Large intestine (tissue), 3 donors: Measurements from ENCODE around the gene ASB13. TPM values are rescaled to one million over a fixed set of nuclear protein-coding genes. Genes with fewer than 3 reads are reported as not detected.

Experiments
- DNase-seq, 2 donors: peaks; one replicate each; pipeline versions ENCODE4 v3.0.0 to v3.0.0-alpha.2; 2013
- H3K27ac ChIP-seq: one replicate; pipeline ENCODE4 v1.5.1; 2013; ENCODE audit warnings: low read length
- H3K27me3 ChIP-seq: 2 replicates; pipeline ENCODE4 v1.6.1; 2013; ENCODE audit warnings: low read length; ENCODE audit not compliant: control insufficient read depth, insufficient read depth
- H3K36me3 ChIP-seq: 2 replicates; pipeline ENCODE4 v1.6.1; 2013; ENCODE audit warnings: low read length; ENCODE audit not compliant: control insufficient read depth, insufficient read depth
- H3K4me1 ChIP-seq: one replicate; pipeline ENCODE4 v1.6.1; 2013; ENCODE audit warnings: low read length; ENCODE audit not compliant: control insufficient read depth, insufficient read depth
- H3K4me3 ChIP-seq: one replicate; pipeline ENCODE4 v1.5.1; 2013; ENCODE audit warnings: low read length
- H3K9me3 ChIP-seq: one replicate; pipeline ENCODE4 v1.6.1; 2013; ENCODE audit warnings: mild to moderate bottlenecking, low read depth, low read length, moderate library complexity; ENCODE audit not compliant: control insufficient read depth
- WGBS: methylation state at CpG from one replicate; pipeline ENCODE4 v1.1.5; 2013; ENCODE audit warnings: low lambda C conversion rate; ENCODE audit not compliant: insufficient coverage; 5-methylcytosine and 5-hydroxymethylcytosine counted together
- polyA plus RNA-seq: library from polyadenylated mRNA; unstranded; fragments of 120-200 nt; gene quantifications from one replicate; pipeline ENCODE4 v1.2.1, GENCODE V29; 2013

ASB13 gene
- polyA plus RNA-seq, 1 donor: 29.9 TPM

- no peak for DNase-seq
- Histone ChIP-seq H3K27me3 (no peaks in the 10 kb centered on the region), H3K4me1 (peaks cover 18% of the 10 kb centered on the region), H3K4me3 (no peak overlapping the region), H3K27ac (no peak overlapping the region), H3K36me3 (peaks cover 53% of the 10 kb centered on the region), H3K9me3 (no peaks in the 10 kb centered on the region)
- no CpG with 5 or more reads among the region's 11 CpGs for WGBS
Observed at GRCh38 chr10:5647507-5648240, 18.7 kb downstream of the ASB13 start.

- H3K27ac ChIP-seq: peak overlapping the region; percentile 41
- peaks cover 18% of the 10 kb centered on the region for H3K4me1 ChIP-seq
- peaks cover 57% of the 10 kb centered on the region for H3K36me3 ChIP-seq
- WGBS: no CpG with 5 or more reads among the region's 21 CpGs
- H3K9me3 ChIP-seq: no peaks in the 10 kb centered on the region
- peak in 1 of 2 donors; percentile 10 for DNase-seq
- H3K27me3 ChIP-seq: no peaks in the 10 kb centered on the region
- no peak overlapping the region for H3K4me3 ChIP-seq
Observed at GRCh38 chr10:5645944-5646617, 20.3 kb downstream of the ASB13 start.

GRCh38 chr10:5645375-5645774 lies 21.0 kb downstream of the ASB13 start:
- Histone ChIP-seq H3K4me1 (peaks cover 18% of the 10 kb centered on the region), H3K36me3 (peaks cover 55% of the 10 kb centered on the region), H3K27ac (peak overlapping the region; percentile 76), H3K27me3 (no peaks in the 10 kb centered on the region), H3K9me3 (no peaks in the 10 kb centered on the region), H3K4me3 (no peak overlapping the region)
- DNase-seq: peak; percentile 91 to 93
- 80% methylated on average over 1 of the region's 11 CpGs for WGBS

GRCh38 chr10:5644930-5645329 lies 21.5 kb downstream of the ASB13 start:
- Histone ChIP-seq H3K27me3 (no peaks in the 10 kb centered on the region), H3K4me1 (peaks cover 18% of the 10 kb centered on the region), H3K36me3 (peaks cover 55% of the 10 kb centered on the region), H3K9me3 (no peaks in the 10 kb centered on the region), H3K4me3 (no peak overlapping the region), H3K27ac (peak overlapping the region; percentile 76)
- 66% methylated on average over 5 of the region's 6 CpGs for WGBS
- no peak for DNase-seq

- no peak overlapping the region for H3K4me3 ChIP-seq
- DNase-seq: peak in 1 of 2 donors; percentile 26
- peaks cover 57% of the 10 kb centered on the region for H3K36me3 ChIP-seq
- H3K27me3 ChIP-seq: no peaks in the 10 kb centered on the region
- H3K9me3 ChIP-seq: no peaks in the 10 kb centered on the region
- H3K27ac ChIP-seq: peak overlapping the region; percentile 16
- WGBS: no CpG with 5 or more reads among the region's 8 CpGs
- peaks cover 18% of the 10 kb centered on the region for H3K4me1 ChIP-seq
Observed at GRCh38 chr10:5643346-5644067, 22.9 kb downstream of the ASB13 start.

- Histone ChIP-seq H3K36me3 (peaks cover 54% of the 10 kb centered on the region), H3K4me3 (no peak overlapping the region), H3K27me3 (no peaks in the 10 kb centered on the region), H3K9me3 (no peaks in the 10 kb centered on the region), H3K4me1 (peaks cover 18% of the 10 kb centered on the region), H3K27ac (no peak overlapping the region)
- DNase-seq: no peak
- no CpG with 5 or more reads among the region's 25 CpGs for WGBS
Observed at GRCh38 chr10:5641501-5641900, 24.9 kb downstream of the ASB13 start.

GRCh38 chr10:5640501-5640900 lies 25.9 kb downstream of the ASB13 start:
- Histone ChIP-seq H3K27ac (no peak overlapping the region), H3K4me3 (no peak overlapping the region), H3K9me3 (no peaks in the 10 kb centered on the region), H3K4me1 (peaks cover 8% of the 10 kb centered on the region), H3K36me3 (peaks cover 47% of the 10 kb centered on the region), H3K27me3 (no peaks in the 10 kb centered on the region)
- no CpG with 5 or more reads among the region's 13 CpGs for WGBS
- DNase-seq: no peak

GRCh38 chr10:5640036-5640435 lies 26.4 kb downstream of the ASB13 start:
- H3K27me3 ChIP-seq: no peaks in the 10 kb centered on the region
- H3K4me3 ChIP-seq: no peak overlapping the region
- no CpG with 5 or more reads among the region's 12 CpGs for WGBS
- peaks cover 5% of the 10 kb centered on the region for H3K4me1 ChIP-seq
- H3K36me3 ChIP-seq: peaks cover 47% of the 10 kb centered on the region
- DNase-seq: no peak
- H3K27ac ChIP-seq: no peak overlapping the region
- H3K9me3 ChIP-seq: no peaks in the 10 kb centered on the region

- H3K4me3 ChIP-seq: no peak overlapping the region
- no CpG with 5 or more reads among the region's 17 CpGs for WGBS
- no peaks in the 10 kb centered on the region for H3K4me1 ChIP-seq
- no peaks in the 10 kb centered on the region for H3K27me3 ChIP-seq
- no peak for DNase-seq
- no peaks in the 10 kb centered on the region for H3K9me3 ChIP-seq
- no peak overlapping the region for H3K27ac ChIP-seq
- H3K36me3 ChIP-seq: peaks cover 43% of the 10 kb centered on the region
Observed at GRCh38 chr10:5639066-5639465, 27.3 kb downstream of the ASB13 start.

GRCh38 chr10:5638494-5638893 lies 27.9 kb downstream of the ASB13 start:
- H3K27me3 ChIP-seq: no peaks in the 10 kb centered on the region
- H3K36me3 ChIP-seq: peaks cover 39% of the 10 kb centered on the region
- H3K4me3 ChIP-seq: no peak overlapping the region
- H3K4me1 ChIP-seq: no peaks in the 10 kb centered on the region
- no peaks in the 10 kb centered on the region for H3K9me3 ChIP-seq
- DNase-seq: no peak
- no peak overlapping the region for H3K27ac ChIP-seq
- WGBS: no CpG with 5 or more reads among the region's 10 CpGs
